CD14-positive monocyte (primary cell): Measurements from ENCODE around the gene ZNF184. TPM values are rescaled to one million over a fixed set of nuclear protein-coding genes. Genes with fewer than 3 reads are reported as not detected.

Experiments
- DNase-seq, 3 donors: peaks; one replicate each; pipeline ENCODE4 v3.0.0-alpha.2; 2011 to 2022
- H2AFZ ChIP-seq: 2 replicates; pipeline ENCODE4 v1.6.0; 2012; ENCODE audit warnings: mild to moderate bottlenecking, low read depth, low read length, inconsistent platforms; ENCODE audit not compliant: insufficient read depth, poor library complexity, severe bottlenecking
- H3K27ac ChIP-seq, 2 donors: 1 replicate in 1 of 2; 2 replicates in 1 of 2; pipeline ENCODE4 v1.5.1; 2012 to 2013; ENCODE audit warnings: low read length in 2 of 2, control low read depth in 1 of 2, inconsistent platforms in 1 of 2, low read depth in 1 of 2, mild to moderate bottlenecking in 1 of 2
- H3K27me3 ChIP-seq, 2 donors: one replicate each; pipeline versions ENCODE4 v1.6.0 to v1.6.1; 2011 to 2013; ENCODE audit warnings: low read length in 2 of 2; ENCODE audit not compliant: control insufficient read depth in 2 of 2, insufficient read depth in 2 of 2
- H3K36me3 ChIP-seq, 2 donors: replicated peaks in 1 of 2; 1 replicate in 1 of 2; 2 replicates in 1 of 2; pipeline versions ENCODE4 v1.5.1 to v1.6.1; 2012 to 2013; ENCODE audit warnings: low read length in 2 of 2, control low read depth in 1 of 2, inconsistent platforms in 1 of 2, mild to moderate bottlenecking in 1 of 2; ENCODE audit not compliant: insufficient read depth in 2 of 2, control insufficient read depth in 1 of 2
- H3K4me1 ChIP-seq, 2 donors: 1 replicate in 1 of 2; 2 replicates in 1 of 2; pipeline versions ENCODE4 v1.5.1 to v1.6.1; 2012 to 2013; ENCODE audit warnings: low read length in 2 of 2, control low read depth in 1 of 2, inconsistent platforms in 1 of 2, mild to moderate bottlenecking in 1 of 2, moderate library complexity in 1 of 2; ENCODE audit not compliant: insufficient read depth in 2 of 2, control insufficient read depth in 1 of 2
- H3K4me2 ChIP-seq: replicated peaks from 2 replicates; pipeline ENCODE3; 2012; ENCODE audit warnings: low read length, moderate library complexity, mild to moderate bottlenecking; ENCODE audit not compliant: poor library complexity, severe bottlenecking; ENCODE audit errors: extremely low read depth
- H3K4me3 ChIP-seq, 3 experiments: fragments of 200-600 bp in 1 of 3; sonication (generic) in 1 of 3; replicated peaks in 1 of 3; 1 replicate in 2 of 3; 2 replicates in 1 of 3; pipeline ENCODE4 v1.5.1; 2011 to 2013; ENCODE audit warnings: low read length in 3 of 3, mild to moderate bottlenecking in 3 of 3, control low read depth in 2 of 3, low read depth in 2 of 3, inconsistent platforms in 1 of 3, moderate library complexity in 1 of 3
- H3K79me2 ChIP-seq: 2 replicates; pipeline ENCODE4 v1.6.0; 2012; ENCODE audit warnings: mild to moderate bottlenecking, control low read depth, inconsistent platforms, low read length, moderate library complexity; ENCODE audit not compliant: insufficient read depth
- H3K9ac ChIP-seq: 2 replicates; pipeline ENCODE4 v1.6.0; 2017; ENCODE audit warnings: low read length, mild to moderate bottlenecking; ENCODE audit not compliant: insufficient read depth, poor library complexity, severe bottlenecking
- H3K9me3 ChIP-seq, 2 donors: replicated peaks in 1 of 2; 1 replicate in 1 of 2; 2 replicates in 1 of 2; pipeline versions ENCODE4 v1.5.1 to v1.6.1; 2012 to 2013; ENCODE audit warnings: low read length in 2 of 2, control low read depth in 1 of 2; ENCODE audit not compliant: control insufficient read depth in 1 of 2, insufficient read depth in 1 of 2
- H4K20me1 ChIP-seq: 2 replicates; pipeline ENCODE4 v1.6.0; 2012; ENCODE audit warnings: mild to moderate bottlenecking, low read length, control low read depth, moderate library complexity; ENCODE audit not compliant: insufficient read depth
- H3K27ac Mint-ChIP-seq, 7 donors: one replicate each; pipeline ENCODE4 v1.8.0; 2020; ENCODE audit warnings: mild to moderate bottlenecking in 7 of 7, mixed read lengths in 7 of 7, moderate library complexity in 6 of 7, inconsistent platforms in 2 of 7
- H3K27me3 Mint-ChIP-seq, 3 donors: one replicate each; pipeline ENCODE4 v1.8.0; 2021 to 2022; ENCODE audit warnings: low read depth in 3 of 3, mild to moderate bottlenecking in 3 of 3, mixed read lengths in 3 of 3, moderate library complexity in 3 of 3, inconsistent platforms in 1 of 3
- H3K36me3 Mint-ChIP-seq, 2 donors: one replicate each; pipeline ENCODE4 v1.8.0; 2020; ENCODE audit warnings: mixed read lengths in 2 of 2, inconsistent platforms in 1 of 2, mild to moderate bottlenecking in 1 of 2
- H3K4me1 Mint-ChIP-seq: one replicate; pipeline ENCODE4 v1.8.0; 2020; ENCODE audit warnings: mild to moderate bottlenecking, mixed read lengths
- H3K4me3 Mint-ChIP-seq, 2 donors: one replicate each; pipeline ENCODE4 v1.8.0; 2020; ENCODE audit warnings: mild to moderate bottlenecking in 2 of 2, mixed read lengths in 2 of 2, moderate library complexity in 1 of 2
- H3K9me3 Mint-ChIP-seq, 7 donors: one replicate each; pipeline ENCODE4 v1.8.0; 2020 to 2022; ENCODE audit warnings: mixed read lengths in 7 of 7, mild to moderate bottlenecking in 6 of 7, moderate library complexity in 6 of 7, inconsistent platforms in 2 of 7
- WGBS: methylation state at CpG from one replicate; pipeline ENCODE4 v1.1.5; 2013; ENCODE audit warnings: missing lambda C conversion rate; ENCODE audit not compliant: insufficient coverage; 5-methylcytosine and 5-hydroxymethylcytosine counted together
- intact Hi-C, 2 donors: fragments of 100-400 bp; cut with micrococcal nuclease; formaldehyde crosslinking; loops; one replicate each; pipeline versions ENCODE4 v1.15.0 to v1.15.1; 2023
- polyA plus RNA-seq, 3 donors: library from polyadenylated mRNA; depleted of rRNA in 1 of 3; unstranded in 2 of 3; stranded (reverse) in 1 of 3; fragments of 300-500 nt in 2 of 3; fragments of >200 nt in 1 of 3; fragmentation: Illumina TruSeq in 2 of 3; gene quantifications; 1 replicate in 2 of 3; 2 replicates in 1 of 3; pipeline ENCODE4 v1.2.3, GENCODE V29; 2012 to 2021
- TF ChIP-seq, protein P1 (sequence below): fragments of 200-600 bp; IDR thresholded peaks from one replicate; pipeline ENCODE4 v1.8.0; 2022; ENCODE audit warnings: antibody characterized with exemption, mild to moderate bottlenecking

The ZNF184 gene
- polyA plus RNA-seq, 3 donors = 1.00 to 1.5 (median 1.5) TPM

DNA sequence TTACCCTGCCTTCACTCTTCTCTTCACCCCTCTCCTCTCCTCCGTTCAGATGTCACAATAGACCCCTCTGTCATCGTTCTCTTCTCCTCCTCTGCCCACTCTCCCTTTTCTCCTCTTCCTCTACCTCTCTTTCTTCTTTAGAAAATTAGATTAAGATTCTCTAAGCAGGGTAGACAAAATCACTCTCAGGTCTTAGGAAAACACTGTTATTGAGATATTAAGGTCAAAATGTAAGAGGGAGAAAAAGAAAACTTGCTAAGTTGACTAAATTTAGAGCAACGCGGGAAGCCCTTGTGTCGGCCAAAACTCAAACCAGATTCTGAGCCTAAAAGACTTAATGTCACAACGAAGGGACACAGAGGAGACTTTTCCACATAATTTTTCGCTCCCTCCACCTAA lies 22.1 kb upstream of the ZNF184 start:
- Mint-ChIP-seq H3K4me3 (peak overlapping the region; percentile 25 to 82), H3K27ac (no peak overlapping the region), H3K9me3 (peaks cover 7 to 26% (median 20%) of the 10 kb centered on the region in 7 donors), H3K4me1 (peaks cover 13% of the 10 kb centered on the region), H3K27me3 (peaks cover 49 to 60% (median 55%) of the 10 kb centered on the region in 3 donors), H3K36me3 (peaks cover 4 to 15% of the 10 kb centered on the region in 2 donors)
- H3K4me2 ChIP-seq = peak overlapping the region; percentile 43
- DNase-seq = no peak
- H3K9me3 ChIP-seq = peaks cover 7 to 17% of the 10 kb centered on the region in 2 donors
- H3K27ac ChIP-seq = no peak overlapping the region
- peaks cover 7 to 8% of the 10 kb centered on the region in 2 donors for H3K4me1 ChIP-seq
- intact Hi-C loops = no loop called here
- no peaks in the 10 kb centered on the region for H3K79me2 ChIP-seq
- TF ChIP-seq, protein P1, sequence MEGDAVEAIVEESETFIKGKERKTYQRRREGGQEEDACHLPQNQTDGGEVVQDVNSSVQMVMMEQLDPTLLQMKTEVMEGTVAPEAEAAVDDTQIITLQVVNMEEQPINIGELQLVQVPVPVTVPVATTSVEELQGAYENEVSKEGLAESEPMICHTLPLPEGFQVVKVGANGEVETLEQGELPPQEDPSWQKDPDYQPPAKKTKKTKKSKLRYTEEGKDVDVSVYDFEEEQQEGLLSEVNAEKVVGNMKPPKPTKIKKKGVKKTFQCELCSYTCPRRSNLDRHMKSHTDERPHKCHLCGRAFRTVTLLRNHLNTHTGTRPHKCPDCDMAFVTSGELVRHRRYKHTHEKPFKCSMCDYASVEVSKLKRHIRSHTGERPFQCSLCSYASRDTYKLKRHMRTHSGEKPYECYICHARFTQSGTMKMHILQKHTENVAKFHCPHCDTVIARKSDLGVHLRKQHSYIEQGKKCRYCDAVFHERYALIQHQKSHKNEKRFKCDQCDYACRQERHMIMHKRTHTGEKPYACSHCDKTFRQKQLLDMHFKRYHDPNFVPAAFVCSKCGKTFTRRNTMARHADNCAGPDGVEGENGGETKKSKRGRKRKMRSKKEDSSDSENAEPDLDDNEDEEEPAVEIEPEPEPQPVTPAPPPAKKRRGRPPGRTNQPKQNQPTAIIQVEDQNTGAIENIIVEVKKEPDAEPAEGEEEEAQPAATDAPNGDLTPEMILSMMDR = no peak
- no peaks in the 10 kb centered on the region for H4K20me1 ChIP-seq
- peak overlapping the region in 1 of 3 experiments; percentile 35 for H3K4me3 ChIP-seq
- no peak overlapping the region for H3K9ac ChIP-seq
- 0% methylated on average over 5 of the region's 7 CpGs for WGBS
- H3K36me3 ChIP-seq = no peaks in the 10 kb centered on the region
- peaks cover 38 to 64% of the 10 kb centered on the region in 2 donors for H3K27me3 ChIP-seq
- peak overlapping the region; percentile 42 for H2AFZ ChIP-seq

DNA sequence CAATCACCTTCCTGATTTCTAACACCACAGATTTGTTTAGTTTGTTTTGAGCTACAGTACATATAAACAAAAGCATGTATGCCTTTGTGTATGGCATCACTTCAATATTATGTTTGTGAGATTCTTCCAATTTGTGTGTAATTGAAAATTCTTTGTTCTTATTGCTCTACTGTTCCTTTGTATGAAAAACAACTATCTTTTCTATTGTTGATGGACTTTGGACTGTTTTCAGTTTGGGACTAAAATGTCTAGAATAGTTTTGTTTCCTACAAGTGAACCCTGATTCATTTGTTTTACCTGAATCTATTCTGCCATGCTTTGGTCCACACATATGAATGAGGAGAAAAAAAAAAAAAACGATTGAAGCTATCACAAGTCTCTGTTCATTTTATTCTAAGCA lies 21.2 kb upstream of the ZNF184 start:
- no peaks in the 10 kb centered on the region for H3K36me3 ChIP-seq
- no peak overlapping the region for H3K4me2 ChIP-seq
- Mint-ChIP-seq H3K9me3 (peaks cover 7 to 26% (median 20%) of the 10 kb centered on the region in 7 donors), H3K36me3 (peaks cover 4 to 15% of the 10 kb centered on the region in 2 donors), H3K4me1 (peaks cover 13% of the 10 kb centered on the region), H3K27ac (no peak overlapping the region), H3K27me3 (peaks cover 44 to 51% (median 49%) of the 10 kb centered on the region in 3 donors), H3K4me3 (peak overlapping the region in 1 of 2 donors; percentile 23)
- WGBS = no CpG with 5 or more reads among the region's 1 CpG
- H3K27me3 ChIP-seq = peaks cover 35 to 57% of the 10 kb centered on the region in 2 donors
- peaks cover 7 to 8% of the 10 kb centered on the region in 2 donors for H3K4me1 ChIP-seq
- H3K9ac ChIP-seq = no peak overlapping the region
- no peaks in the 10 kb centered on the region for H4K20me1 ChIP-seq
- no peak overlapping the region for H2AFZ ChIP-seq
- no peak overlapping the region for H3K27ac ChIP-seq
- intact Hi-C loops = no loop called here
- peaks cover 7 to 17% of the 10 kb centered on the region in 2 donors for H3K9me3 ChIP-seq
- H3K4me3 ChIP-seq = no peak overlapping the region
- DNase-seq = no peak
- H3K79me2 ChIP-seq = no peaks in the 10 kb centered on the region
- TF ChIP-seq, protein P1 = no peak
